Measurements from ENCODE around the gene OGA.

Gene OGA

DNA sequence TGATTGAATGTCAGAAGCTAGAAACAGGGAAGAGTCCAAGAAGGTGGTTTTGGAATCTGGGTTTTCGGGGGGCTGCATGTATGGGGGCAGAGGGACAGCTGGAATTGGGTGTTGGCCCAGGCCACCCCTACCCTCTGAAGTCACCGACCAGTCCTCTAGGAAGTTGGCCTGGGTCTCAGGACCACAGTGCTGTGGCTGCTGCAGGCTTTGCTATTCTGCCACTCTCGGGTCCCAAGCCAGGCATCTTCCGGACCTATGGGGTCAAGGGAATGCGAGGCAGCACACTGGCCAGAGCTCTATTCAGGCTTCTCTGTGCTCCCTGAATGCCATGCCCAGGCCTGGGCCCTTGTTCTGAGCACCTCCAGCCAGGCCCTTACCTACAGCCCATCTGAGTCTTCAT lies 55.5 kb downstream of the OGA start:
- no peak for DNase-seq

DNA sequence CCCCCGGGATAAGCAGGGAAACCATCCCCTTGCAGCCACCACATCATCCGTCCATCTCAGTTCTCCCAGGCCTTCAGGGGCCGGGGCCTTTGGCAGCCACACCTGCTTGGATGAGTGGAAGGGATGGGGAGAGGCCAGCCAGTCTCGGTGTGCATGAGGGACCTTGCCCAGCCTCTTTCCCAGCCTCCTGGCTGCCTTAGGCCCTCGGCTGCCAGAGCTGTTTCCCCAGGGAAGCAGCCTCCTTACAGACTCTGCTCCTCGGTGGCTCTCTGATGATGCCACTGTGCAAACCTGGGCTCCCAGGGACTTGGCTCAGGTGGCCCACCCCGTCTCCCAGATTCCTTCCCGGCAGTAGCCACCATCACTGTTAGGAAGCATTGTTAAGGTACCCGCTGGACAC lies 57.0 kb downstream of the OGA start:
- no peak for DNase-seq

DNA sequence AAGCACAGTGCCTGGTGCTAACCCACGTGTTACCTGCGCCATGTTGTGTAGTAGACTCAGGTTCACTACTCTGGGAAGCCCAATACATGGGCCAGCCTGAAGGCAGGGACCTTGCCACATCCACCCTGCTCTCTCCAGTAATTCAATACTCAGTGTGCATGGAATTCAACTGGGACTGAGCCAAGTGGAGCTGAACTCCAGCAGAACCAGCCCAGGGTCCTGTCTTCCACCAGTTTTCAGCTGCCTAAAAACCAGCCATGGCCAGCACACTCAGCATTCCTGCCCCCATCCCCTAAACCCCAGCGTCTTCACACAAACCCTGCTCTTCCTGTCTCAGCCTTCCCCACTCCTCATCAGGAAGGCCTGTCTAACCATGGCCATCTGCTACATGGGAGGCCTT lies 57.7 kb downstream of the OGA start:
- DNase-seq, result no peak

DNA sequence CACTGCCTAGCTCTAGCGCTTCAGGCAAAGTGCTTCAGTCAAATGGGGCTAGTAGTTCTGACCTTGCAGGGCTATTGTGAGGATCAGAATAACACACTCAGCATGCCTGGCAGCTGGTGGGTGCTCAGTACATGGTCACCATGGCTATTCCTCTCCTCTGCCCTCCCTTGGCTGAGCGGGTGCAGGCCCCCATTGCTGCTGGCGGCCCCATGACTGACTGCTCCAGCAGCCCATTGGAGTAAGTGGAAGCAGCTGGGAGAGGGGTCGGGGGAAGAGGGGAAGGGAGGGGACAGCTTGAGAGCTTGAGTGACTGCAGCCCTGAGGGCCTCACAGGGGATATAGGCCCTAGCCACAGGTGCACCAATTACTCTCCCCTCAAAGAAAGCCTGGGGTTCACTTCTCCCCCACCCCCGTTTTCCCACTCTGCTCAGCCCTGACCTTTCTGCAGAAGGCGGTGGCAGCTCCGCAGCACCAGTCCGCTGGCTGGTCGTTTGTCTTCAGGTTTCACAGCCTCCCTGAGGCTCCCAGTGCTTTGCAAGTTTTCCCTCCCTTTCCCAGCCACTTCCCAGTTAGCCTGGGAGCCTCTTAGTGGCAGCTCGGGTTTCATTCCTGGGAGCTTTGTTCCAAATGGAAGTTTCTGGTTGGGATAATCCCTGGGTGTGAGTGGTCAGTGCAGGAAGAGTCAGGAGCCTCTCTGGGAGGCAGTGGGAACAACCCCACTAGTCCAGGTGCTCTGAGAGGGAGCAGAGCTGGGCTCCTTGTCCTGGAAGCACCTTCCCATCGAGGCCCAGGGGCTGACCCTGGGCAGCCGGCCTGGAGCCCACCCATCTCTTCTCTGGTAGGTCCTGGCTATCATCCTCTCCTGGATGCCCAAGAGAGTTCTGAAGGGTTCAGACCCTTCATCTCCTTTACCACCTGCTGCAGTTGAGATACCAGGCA lies 58.7 kb downstream of the OGA start:
- no peak for DNase-seq

DNA sequence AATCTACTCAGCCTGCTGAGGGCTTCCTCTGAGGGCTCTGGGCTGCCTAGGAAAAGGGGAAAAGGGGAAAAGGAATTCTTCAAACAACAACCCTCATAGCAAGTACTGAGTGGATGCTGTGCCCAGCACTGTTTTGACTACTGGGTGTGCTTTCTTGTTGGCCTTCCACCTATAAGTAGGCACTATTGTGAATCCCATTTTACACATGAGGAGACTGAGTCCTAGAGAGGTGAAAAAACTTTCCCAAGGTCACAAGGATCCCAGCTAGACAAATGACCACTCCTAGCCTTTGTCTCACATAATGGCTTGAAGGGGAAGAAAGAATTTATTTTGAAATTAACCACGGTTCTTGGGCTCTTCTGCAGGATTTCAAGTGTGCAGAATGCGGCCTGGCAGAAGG lies 59.4 kb downstream of the OGA start:
- no peak for DNase-seq

DNA sequence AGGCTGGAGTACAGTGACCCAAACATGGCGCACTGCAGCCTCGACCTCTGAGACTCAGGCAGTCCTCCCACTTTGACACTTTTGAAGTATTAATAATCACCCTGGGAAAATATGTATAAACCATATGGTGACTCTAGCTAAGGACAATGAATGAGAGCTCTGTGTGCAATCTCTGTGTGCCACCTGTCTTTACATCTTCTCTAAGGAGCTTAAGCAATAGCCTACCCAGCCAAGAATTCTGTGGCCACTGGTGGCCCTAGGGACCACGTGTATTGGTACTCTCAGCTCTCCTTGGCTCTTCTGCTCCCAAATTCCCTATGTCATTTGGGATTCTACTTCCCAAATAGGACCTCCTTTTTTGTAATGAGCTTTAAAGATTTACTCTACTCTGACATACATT lies 66.0 kb downstream of the OGA start:
- DNase-seq, result no peak

GRCh38 chr10:101749047-101750016 lies 68.9 kb downstream of the OGA start:
- peak in 4 of 58 donors; percentile 4 to 35 (median 10) for DNase-seq

- no peak for DNase-seq
Observed at GRCh38 chr10:101748496-101748895, 69.7 kb downstream of the OGA start.

DNA sequence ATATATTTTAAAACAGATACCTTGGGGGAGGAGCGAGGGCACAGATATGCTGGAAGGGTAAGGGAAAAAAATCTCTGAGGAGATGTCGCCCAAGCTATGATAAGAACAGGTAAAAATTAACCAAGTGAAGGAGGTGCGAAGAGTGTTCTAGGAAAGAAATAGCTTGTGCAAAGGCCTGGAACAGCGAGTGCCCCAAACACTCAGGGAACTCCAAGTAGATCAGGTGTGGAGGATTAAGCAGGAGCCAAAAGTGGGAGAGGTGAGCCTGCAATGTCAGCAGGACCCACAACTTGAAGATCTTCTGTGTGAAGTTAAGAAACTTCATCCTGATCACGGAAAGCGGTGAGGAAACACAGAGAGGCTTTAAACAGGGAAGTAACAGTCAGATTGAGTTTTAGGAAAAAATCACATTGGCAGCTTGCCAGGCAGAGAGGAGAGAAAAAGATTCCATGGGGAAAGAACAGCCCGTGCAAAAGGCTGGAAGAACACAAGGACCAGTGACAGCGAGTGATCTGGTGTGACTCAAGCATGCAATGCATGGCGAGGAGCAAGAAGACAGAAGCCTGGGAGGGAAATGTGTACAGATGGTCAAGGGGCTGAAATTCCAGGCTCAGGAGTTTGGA lies 73.1 kb downstream of the OGA start:
- no peak for DNase-seq

GRCh38 chr10:101744267-101744666 lies 74.0 kb downstream of the OGA start:
- no peak for DNase-seq

DNA sequence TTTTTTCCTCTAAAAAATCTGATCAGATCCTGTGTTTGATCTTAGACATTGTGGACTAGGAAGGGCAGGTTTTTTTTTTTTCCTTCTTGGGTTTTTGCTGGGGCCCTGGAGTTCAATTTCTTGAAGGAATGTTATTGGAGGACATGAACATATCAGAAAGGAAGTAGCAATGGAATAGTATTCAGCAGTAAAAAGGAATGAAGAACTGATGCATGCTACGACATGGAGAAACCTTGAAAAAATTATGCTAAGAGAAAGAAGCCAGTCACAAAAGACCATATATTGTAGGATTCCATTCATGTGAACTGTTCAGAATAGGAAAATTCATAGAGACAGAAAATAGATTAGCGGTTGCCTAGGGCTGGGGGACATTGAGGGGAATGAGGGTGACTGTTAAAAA lies 76.3 kb downstream of the OGA start:
- DNase-seq, result no peak

- DNase-seq, result no peak
Observed at GRCh38 chr10:101736666-101737065, 81.6 kb downstream of the OGA start.

All from anterior cingulate cortex (tissue), 58 donors.